Measurements from ENCODE around the gene LRP1B.

- TF ChIP-seq POLR2A (IDR thresholded peaks at IDR 0.05) = no peak
- TF ChIP-seq CTCF (IDR thresholded peaks at IDR 0.05) = no peak
These were observed 456 bp downstream of the LRP1B start for GRCh38 chr2:142130111-142131009.

Measured in thyroid gland (tissue), 4 donors.